Astrocyte (in vitro differentiated cells and primary cell): ENCODE data around the gene IRF3. TPM values are rescaled to one million over a fixed set of nuclear protein-coding genes. Genes with fewer than 3 reads are reported as not detected.
A peak's percentile ranks its signal among the peaks of the same experiment; 100 is the strongest.

Experiments
- DNase-seq: peaks from one replicate; pipeline ENCODE4 v3.0.0-alpha.2; 2010; ENCODE audit warnings: low read depth
- FAIRE-seq: peaks from 2 replicates; lab custom pipeline; 2011; peaks lifted over from hg19 to GRCh38; lab: Jason Lieb, UNC
- H2AFZ ChIP-seq: 2 replicates; pipeline ENCODE4 v1.6.0; 2012; ENCODE audit warnings: low read depth, low read length, inconsistent platforms
- H3K27ac ChIP-seq: 2 replicates; pipeline ENCODE4 v1.5.1; 2011; ENCODE audit warnings: low read depth, low read length, inconsistent platforms
- H3K27me3 ChIP-seq: 2 replicates; pipeline ENCODE4 v1.6.0; 2011; ENCODE audit warnings: low read length, inconsistent platforms; ENCODE audit not compliant: insufficient read depth
- H3K36me3 ChIP-seq: 2 replicates; pipeline ENCODE4 v1.5.1; 2011; ENCODE audit warnings: low read length, inconsistent platforms; ENCODE audit not compliant: insufficient read depth
- H3K4me1 ChIP-seq: 2 replicates; pipeline ENCODE4 v1.5.1; 2011; ENCODE audit warnings: low read length, inconsistent platforms; ENCODE audit not compliant: insufficient read depth
- H3K4me2 ChIP-seq: 2 replicates; pipeline ENCODE4 v1.6.0; 2012; ENCODE audit warnings: low read length, inconsistent platforms
- H3K4me3 ChIP-seq: 2 replicates; pipeline ENCODE4 v1.5.1; 2011; ENCODE audit warnings: low read depth, mild to moderate bottlenecking, low read length, inconsistent platforms; ENCODE audit not compliant: insufficient read depth
- H3K79me2 ChIP-seq: 2 replicates; pipeline ENCODE4 v1.6.0; 2012; ENCODE audit warnings: mild to moderate bottlenecking, low read length, inconsistent platforms; ENCODE audit not compliant: insufficient read depth
- H3K9ac ChIP-seq: 2 replicates; pipeline ENCODE4 v1.6.0; 2012; ENCODE audit warnings: mild to moderate bottlenecking, low read length, inconsistent platforms
- H3K9me3 ChIP-seq: 2 replicates; pipeline ENCODE4 v1.5.1; 2012; ENCODE audit warnings: low read depth, mild to moderate bottlenecking, low read length, inconsistent platforms; ENCODE audit not compliant: insufficient read depth
- H4K20me1 ChIP-seq: 2 replicates; pipeline ENCODE4 v1.6.0; 2012; ENCODE audit warnings: low read length, inconsistent platforms; ENCODE audit not compliant: insufficient read depth
- H3K27ac Mint-ChIP-seq: one replicate; pipeline ENCODE4 v1.8.0; 2021; ENCODE audit warnings: mild to moderate bottlenecking, mixed read lengths; ENCODE audit not compliant: unreplicated experiment
- H3K27me3 Mint-ChIP-seq: one replicate; pipeline ENCODE4 v1.8.0; 2021; ENCODE audit warnings: low read depth, mixed read lengths; ENCODE audit not compliant: unreplicated experiment
- H3K36me3 Mint-ChIP-seq: one replicate; pipeline ENCODE4 v1.8.0; 2021; ENCODE audit warnings: low read depth, mixed read lengths; ENCODE audit not compliant: unreplicated experiment
- H3K4me1 Mint-ChIP-seq: one replicate; pipeline ENCODE4 v1.8.0; 2021; ENCODE audit warnings: low read depth, mixed read lengths; ENCODE audit not compliant: unreplicated experiment
- H3K4me3 Mint-ChIP-seq: one replicate; pipeline ENCODE4 v1.8.0; 2021; ENCODE audit warnings: mild to moderate bottlenecking, moderate library complexity, mixed read lengths; ENCODE audit not compliant: unreplicated experiment
- H3K9me3 Mint-ChIP-seq: one replicate; pipeline ENCODE4 v1.8.0; 2021; ENCODE audit warnings: mild to moderate bottlenecking, mixed read lengths; ENCODE audit not compliant: unreplicated experiment
- EZH2 ChIP-seq: IDR thresholded peaks from 2 replicates; pipeline ENCODE4 v1.6.1; 2012; ENCODE audit warnings: mild to moderate bottlenecking, low read length, inconsistent platforms; ENCODE audit not compliant: insufficient read depth
- total RNA-seq: library from RNA; stranded (reverse); gene quantifications from 2 replicates; pipeline ENCODE4 v1.2.1, GENCODE V29; 2021
- TF ChIP-seq, protein P1 (sequence below): IDR thresholded peaks from 2 replicates; pipeline ENCODE4 v1.5.1; 2011; ENCODE audit warnings: low read depth, mild to moderate bottlenecking, inconsistent platforms, low read length, moderate library complexity; ENCODE audit not compliant: insufficient read depth

The IRF3 gene
- total RNA-seq, 1 donor from 2014 or later: 68.1 TPM

GRCh38 chr19:49637821-49638738, 27.6 kb downstream of the IRF3 start:
- Mint-ChIP-seq H3K36me3 (peaks cover 5% of the 10 kb centered on the region), H3K27ac (peak overlapping the region; percentile 96), H3K27me3 (no peaks in the 10 kb centered on the region), H3K4me1 (peaks cover 19% of the 10 kb centered on the region), H3K4me3 (peak overlapping the region; percentile 93), H3K9me3 (peaks cover 1% of the 10 kb centered on the region)
- Histone ChIP-seq H4K20me1 (no peaks in the 10 kb centered on the region), H3K9me3 (no peaks in the 10 kb centered on the region), H3K79me2 (peaks cover 20% of the 10 kb centered on the region), H3K4me3 (peak overlapping the region; percentile 51), H3K36me3 (no peaks in the 10 kb centered on the region), H2AFZ (no peak overlapping the region), H3K9ac (peak overlapping the region; percentile 87), H3K27me3 (no peaks in the 10 kb centered on the region), H3K4me2 (peak overlapping the region; percentile 96), H3K27ac (peak overlapping the region; percentile 40), H3K4me1 (peaks cover 31% of the 10 kb centered on the region)
- DNase-seq (peak; percentile 54), FAIRE-seq (no peak)
- TF ChIP-seq, protein P1, sequence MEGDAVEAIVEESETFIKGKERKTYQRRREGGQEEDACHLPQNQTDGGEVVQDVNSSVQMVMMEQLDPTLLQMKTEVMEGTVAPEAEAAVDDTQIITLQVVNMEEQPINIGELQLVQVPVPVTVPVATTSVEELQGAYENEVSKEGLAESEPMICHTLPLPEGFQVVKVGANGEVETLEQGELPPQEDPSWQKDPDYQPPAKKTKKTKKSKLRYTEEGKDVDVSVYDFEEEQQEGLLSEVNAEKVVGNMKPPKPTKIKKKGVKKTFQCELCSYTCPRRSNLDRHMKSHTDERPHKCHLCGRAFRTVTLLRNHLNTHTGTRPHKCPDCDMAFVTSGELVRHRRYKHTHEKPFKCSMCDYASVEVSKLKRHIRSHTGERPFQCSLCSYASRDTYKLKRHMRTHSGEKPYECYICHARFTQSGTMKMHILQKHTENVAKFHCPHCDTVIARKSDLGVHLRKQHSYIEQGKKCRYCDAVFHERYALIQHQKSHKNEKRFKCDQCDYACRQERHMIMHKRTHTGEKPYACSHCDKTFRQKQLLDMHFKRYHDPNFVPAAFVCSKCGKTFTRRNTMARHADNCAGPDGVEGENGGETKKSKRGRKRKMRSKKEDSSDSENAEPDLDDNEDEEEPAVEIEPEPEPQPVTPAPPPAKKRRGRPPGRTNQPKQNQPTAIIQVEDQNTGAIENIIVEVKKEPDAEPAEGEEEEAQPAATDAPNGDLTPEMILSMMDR: no peak
- no peak for TF ChIP-seq EZH2

GRCh38 chr19:49636233-49636932, 29.3 kb downstream of the IRF3 start:
- Histone ChIP-seq H4K20me1 (no peaks in the 10 kb centered on the region), H3K4me2 (no peak overlapping the region), H3K36me3 (no peaks in the 10 kb centered on the region), H3K9me3 (no peaks in the 10 kb centered on the region), H3K79me2 (peaks cover 10% of the 10 kb centered on the region), H3K27me3 (no peaks in the 10 kb centered on the region), H3K27ac (no peak overlapping the region), H3K4me1 (peaks cover 25% of the 10 kb centered on the region), H3K4me3 (no peak overlapping the region), H2AFZ (no peak overlapping the region), H3K9ac (no peak overlapping the region)
- no peak overlapping the region for H3K27ac Mint-ChIP-seq
- TF ChIP-seq, protein P1: no peak
- no peak for TF ChIP-seq EZH2
- peaks cover 16% of the 10 kb centered on the region for H3K4me1 Mint-ChIP-seq
- FAIRE-seq (no peak), DNase-seq (no peak)
- H3K36me3 Mint-ChIP-seq: peaks cover 5% of the 10 kb centered on the region
- peak overlapping the region; percentile 64 for H3K4me3 Mint-ChIP-seq
- peaks cover 1% of the 10 kb centered on the region for H3K9me3 Mint-ChIP-seq
- no peaks in the 10 kb centered on the region for H3K27me3 Mint-ChIP-seq
